GM19240 (cell line): ENCODE results near the gene REL.

Experiments used
- DNase-seq: peaks from one replicate; pipeline ENCODE4 v3.0.0; 2011; ENCODE audit warnings: low spot score; ENCODE audit not compliant: insufficient read length

REL gene

DNA sequence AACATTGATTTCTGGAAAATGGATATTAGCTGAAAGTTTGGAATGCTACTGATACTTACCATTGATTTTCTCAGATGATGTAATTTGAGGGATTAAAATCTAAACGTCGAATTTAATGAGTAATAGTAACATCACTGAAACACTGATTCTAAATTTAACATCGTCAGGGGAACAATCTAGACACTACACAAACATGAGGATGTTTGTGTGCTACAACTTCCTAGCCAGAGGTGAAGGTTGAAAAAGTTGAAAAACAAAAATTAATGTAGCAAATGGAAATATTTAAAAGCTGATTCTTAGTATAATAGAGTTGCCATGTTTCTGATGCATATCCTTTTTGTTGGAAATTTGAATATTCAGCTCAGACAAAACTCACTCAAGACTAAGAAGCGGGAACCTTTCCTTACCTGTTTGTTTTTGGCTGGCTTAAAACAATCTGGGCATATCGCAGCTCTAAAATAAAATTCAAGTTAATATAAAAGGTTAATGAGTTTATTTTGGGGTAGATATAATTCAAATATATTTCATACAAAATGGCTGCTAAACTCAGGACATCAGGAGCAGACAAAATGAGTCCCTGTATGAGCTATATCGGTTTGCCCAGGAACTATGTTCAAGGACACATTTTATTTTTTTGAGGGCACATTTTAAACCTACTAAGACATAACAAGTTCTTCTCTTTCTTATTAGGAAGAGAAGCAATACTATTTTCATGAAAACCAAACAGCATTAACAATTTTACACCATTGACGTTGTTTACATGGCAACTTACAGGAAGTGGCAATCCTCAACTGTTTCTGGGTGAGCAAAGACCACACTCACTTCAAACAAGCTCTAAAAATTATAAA lies 83.5 kb downstream of the REL start:
- no peak for DNase-seq

DNA sequence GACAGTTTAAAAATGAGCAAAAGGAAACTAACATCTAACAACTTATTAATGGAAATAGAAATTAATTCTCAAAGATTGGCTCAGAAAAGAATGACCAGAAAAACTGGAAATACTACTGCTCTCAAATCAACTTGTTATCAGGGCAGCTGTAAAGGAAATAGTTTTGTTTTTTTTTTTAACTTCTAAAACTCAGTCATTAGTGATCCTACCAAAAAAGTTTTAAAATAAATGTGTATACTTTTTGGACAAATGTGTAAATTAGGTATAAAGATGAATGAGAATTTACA lies 84.1 kb downstream of the REL start:
- no peak for DNase-seq

DNA sequence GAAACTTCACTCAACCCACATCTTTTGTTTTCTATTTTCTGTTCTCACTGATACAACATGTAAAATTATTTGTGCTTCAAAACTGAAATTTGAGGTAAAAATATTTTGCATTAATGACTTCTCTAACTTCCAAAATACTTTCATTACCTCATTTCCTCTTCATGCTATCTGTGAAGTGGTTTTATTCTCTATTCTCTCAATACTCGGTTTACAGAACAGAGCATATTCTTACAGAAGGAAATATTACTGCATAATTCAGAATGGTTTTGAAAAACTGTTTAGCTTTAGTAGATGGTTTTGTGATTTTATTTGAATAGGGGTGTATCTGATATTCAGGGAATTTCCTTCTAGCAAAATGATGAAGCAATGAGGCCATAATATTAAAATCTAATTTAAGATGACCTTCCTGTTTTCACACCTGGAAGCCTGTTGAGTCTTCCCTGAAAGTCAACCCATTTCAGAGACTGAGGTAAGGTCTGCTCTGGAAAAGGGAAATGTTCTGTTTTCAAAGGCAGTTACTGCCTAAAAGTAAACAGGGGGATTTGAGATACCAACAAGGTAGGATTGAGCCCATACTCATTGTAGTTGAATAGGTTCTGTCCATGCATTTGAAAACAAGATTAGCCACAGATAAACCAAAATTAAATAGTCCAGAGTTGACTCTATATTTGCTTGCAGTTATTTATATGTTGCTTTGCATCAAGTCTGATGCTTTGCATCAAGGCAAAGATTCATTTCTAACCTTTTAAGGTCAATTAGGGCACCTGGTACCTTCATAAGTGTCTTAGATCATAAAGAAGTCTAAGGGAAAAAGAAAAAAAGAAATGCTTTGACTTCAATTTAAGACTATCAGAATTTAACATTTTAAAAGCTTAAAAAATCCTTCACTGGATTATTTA lies 85.4 kb downstream of the REL start:
- DNase-seq, result no peak

DNA sequence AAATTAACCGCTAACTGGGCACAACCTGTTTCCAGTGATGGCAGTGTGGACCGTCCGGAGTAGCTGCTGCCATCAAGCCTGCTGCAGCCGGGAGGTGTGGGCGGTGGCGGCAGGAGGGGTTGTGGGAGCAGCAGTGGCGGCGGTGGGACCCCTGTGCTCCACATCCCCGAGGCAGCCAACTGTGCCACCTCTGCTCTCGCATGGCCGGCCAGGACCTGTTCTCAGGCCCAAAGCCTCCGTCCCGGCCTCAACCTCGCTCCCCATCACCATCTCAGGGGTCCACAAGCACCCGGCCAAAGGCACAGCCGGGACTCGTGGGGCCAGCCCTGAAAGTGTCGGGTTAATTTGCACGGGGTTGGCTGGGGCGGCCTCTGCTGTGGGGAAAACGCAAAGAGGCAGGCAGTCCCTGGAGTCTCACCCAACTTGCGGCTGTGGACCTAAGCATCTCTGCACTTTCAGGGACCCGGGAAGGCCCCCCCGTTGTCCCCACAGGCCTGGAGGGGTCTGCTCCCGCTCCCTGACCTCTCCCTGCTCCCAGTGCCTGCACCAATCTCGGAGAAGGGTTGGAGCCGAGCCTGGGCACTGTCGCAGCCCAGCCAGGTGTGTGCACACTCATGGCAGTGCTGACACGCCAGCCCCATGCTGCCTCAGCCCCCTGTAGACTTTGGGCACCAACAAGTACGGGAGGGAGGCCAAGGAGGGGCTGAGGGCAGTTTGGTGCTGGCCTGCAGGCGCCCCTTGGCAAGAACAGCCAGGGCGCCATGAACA lies 91.7 kb downstream of the REL start:
- DNase-seq, result no peak

DNA sequence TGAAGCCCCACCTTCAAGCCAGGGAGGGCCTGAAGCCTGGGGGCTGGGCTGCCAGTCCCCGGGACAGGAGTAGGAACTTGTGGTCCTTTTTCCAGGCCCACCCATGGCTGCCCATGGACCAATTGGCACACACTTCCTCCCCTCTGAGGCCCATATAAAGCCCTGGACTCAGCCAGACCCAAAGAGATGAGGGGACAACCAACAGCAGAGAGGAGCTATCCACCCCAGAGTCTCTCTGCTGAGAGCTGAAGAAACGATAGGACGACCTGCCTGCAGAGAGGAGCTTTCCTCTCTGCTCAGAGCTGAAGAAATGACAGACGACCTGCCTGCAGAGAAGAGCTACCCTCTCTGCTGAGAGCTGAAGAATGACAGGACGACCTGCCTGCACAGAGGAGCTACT lies 92.3 kb downstream of the REL start:
- no peak for DNase-seq

DNA sequence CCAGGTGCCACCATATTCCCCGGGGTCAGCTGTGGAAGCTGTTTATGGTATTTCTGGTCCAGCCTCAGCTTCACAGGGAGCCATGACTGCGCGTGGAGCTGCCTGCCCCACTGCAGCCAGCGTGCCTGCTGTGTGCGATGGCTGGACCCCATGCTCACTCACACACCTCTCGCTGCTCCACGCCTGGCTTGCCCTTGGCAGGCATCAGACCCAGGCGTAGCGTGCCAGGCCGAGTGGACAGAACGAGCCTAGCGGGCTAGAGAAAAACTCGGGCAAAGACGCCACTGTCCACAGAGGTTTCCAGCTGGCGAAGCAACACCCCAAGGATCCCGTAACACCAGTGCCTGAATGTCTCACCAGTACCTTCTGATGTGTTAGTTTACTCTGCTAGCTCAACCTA lies 93.3 kb downstream of the REL start:
- no peak for DNase-seq
